Measurements from ENCODE around the gene ADAMTS13.

- TF ChIP-seq, protein P1, sequence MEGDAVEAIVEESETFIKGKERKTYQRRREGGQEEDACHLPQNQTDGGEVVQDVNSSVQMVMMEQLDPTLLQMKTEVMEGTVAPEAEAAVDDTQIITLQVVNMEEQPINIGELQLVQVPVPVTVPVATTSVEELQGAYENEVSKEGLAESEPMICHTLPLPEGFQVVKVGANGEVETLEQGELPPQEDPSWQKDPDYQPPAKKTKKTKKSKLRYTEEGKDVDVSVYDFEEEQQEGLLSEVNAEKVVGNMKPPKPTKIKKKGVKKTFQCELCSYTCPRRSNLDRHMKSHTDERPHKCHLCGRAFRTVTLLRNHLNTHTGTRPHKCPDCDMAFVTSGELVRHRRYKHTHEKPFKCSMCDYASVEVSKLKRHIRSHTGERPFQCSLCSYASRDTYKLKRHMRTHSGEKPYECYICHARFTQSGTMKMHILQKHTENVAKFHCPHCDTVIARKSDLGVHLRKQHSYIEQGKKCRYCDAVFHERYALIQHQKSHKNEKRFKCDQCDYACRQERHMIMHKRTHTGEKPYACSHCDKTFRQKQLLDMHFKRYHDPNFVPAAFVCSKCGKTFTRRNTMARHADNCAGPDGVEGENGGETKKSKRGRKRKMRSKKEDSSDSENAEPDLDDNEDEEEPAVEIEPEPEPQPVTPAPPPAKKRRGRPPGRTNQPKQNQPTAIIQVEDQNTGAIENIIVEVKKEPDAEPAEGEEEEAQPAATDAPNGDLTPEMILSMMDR (conservative IDR thresholded peaks at IDR 0.05 in 1 of 2, IDR thresholded peaks at IDR 0.05 in 1 of 2; ENCODE audit: low read depth in 1 of 2, low read length in 2 of 2), result no peak
- TF ChIP-seq EZH2 (IDR thresholded peaks at IDR 0.05; ENCODE audit: low read length, missing control alignments), result no peak
These were observed 14.5 kb downstream of the ADAMTS13 start for GRCh38 chr9:133436681-133437080.
